Suprapubic skin (tissue), 4 donors: ENCODE results near the gene SCAMP3. TPM values are rescaled to one million over a fixed set of nuclear protein-coding genes. Genes with fewer than 3 reads are reported as not detected.

Experiments used
- DNase-seq, 2 donors: peaks; one replicate each; pipeline ENCODE4 v3.0.0-alpha.2; 2019; ENCODE audit warnings: low spot score in 2 of 2
- H3K27ac ChIP-seq: fragments of 200-600 bp; sonication (generic); one replicate; pipeline ENCODE4 v1.5.1; 2019
- H3K27me3 ChIP-seq: fragments of 200-600 bp; sonication (generic); one replicate; pipeline ENCODE4 v1.5.1; 2019
- H3K36me3 ChIP-seq: fragments of 200-600 bp; sonication (generic); one replicate; pipeline ENCODE4 v1.5.1; 2019
- H3K4me1 ChIP-seq: fragments of 200-600 bp; sonication (generic); one replicate; pipeline ENCODE4 v1.5.1; 2019
- H3K4me3 ChIP-seq: fragments of 200-600 bp; sonication (generic); one replicate; pipeline ENCODE4 v1.5.1; 2019; ENCODE audit warnings: mild to moderate bottlenecking
- H3K9me3 ChIP-seq: fragments of 200-600 bp; sonication (generic); one replicate; pipeline ENCODE4 v1.5.1; 2019
- CTCF ChIP-seq, 2 donors: fragments of 200-600 bp in 1 of 2; fragments of 450-650 bp in 1 of 2; sonication (generic) in 1 of 2; IDR thresholded peaks; one replicate each; pipeline ENCODE4 v1.5.1; 2016 to 2019; ENCODE audit warnings: antibody characterized with exemption in 2 of 2, mild to moderate bottlenecking in 1 of 2, moderate library complexity in 1 of 2
- EP300 ChIP-seq: sonication (generic); formaldehyde crosslinking; IDR thresholded peaks from one replicate; pipeline ENCODE4 v1.6.1; 2017; ENCODE audit warnings: antibody characterized with exemption
- POLR2A ChIP-seq, 2 donors: fragments of 450-650 bp; IDR thresholded peaks; one replicate each; pipeline ENCODE4 v1.6.1; 2017; ENCODE audit warnings: antibody characterized with exemption in 2 of 2, mild to moderate bottlenecking in 2 of 2, moderate library complexity in 2 of 2
- POLR2AphosphoS5 ChIP-seq, 3 donors: sonication (generic); formaldehyde crosslinking; IDR thresholded peaks; one replicate each; pipeline ENCODE4 v1.6.1; 2017; ENCODE audit warnings: antibody characterized with exemption in 3 of 3
- WGBS: methylation state at CpG from one replicate; pipeline ENCODE4 v1.1.5; 2018; 5-methylcytosine and 5-hydroxymethylcytosine counted together
- total RNA-seq, 4 donors: library from RNA; depleted of rRNA; stranded (reverse); fragments of >200 nt; gene quantifications; one replicate each; pipeline ENCODE4 v1.1.0, GENCODE V29; 2016

SCAMP3 gene
- total RNA-seq, 4 donors from 2014 or later: 45.1 to 73.3 (median 67.6) TPM

- Histone ChIP-seq H3K27ac (peak overlapping the region; percentile 81), H3K27me3 (no peaks in the 10 kb centered on the region), H3K4me3 (peak overlapping the region; percentile 64), H3K36me3 (peaks cover 12% of the 10 kb centered on the region), H3K9me3 (no peaks in the 10 kb centered on the region), H3K4me1 (peaks cover 38% of the 10 kb centered on the region)
- no peak for DNase-seq
- WGBS: 66% methylated on average over 8 of the region's 8 CpGs
- TF ChIP-seq CTCF (IDR thresholded peaks at IDR 0.05) (no peak), POLR2A (IDR thresholded peaks at IDR 0.05) (no peak), POLR2AphosphoS5 (IDR thresholded peaks at IDR 0.05) (no peak), EP300 (no peak)
Measured at GRCh38 chr1:155245163-155245524, 17.0 kb downstream of the SCAMP3 start.

- WGBS: under 1% methylated on average over 53 of the region's 53 CpGs
- peaks cover 40% of the 10 kb centered on the region for H3K4me1 ChIP-seq
Measured at GRCh38 chr1:155244368-155245162, 17.6 kb downstream of the SCAMP3 start.

GRCh38 chr1:155242805-155243358 is 19.3 kb downstream of the SCAMP3 start:
- Histone ChIP-seq H3K27ac (no peak overlapping the region), H3K4me3 (peak overlapping the region; percentile 64), H3K36me3 (peaks cover 10% of the 10 kb centered on the region), H3K27me3 (no peaks in the 10 kb centered on the region), H3K4me1 (peaks cover 46% of the 10 kb centered on the region), H3K9me3 (no peaks in the 10 kb centered on the region)
- WGBS: 73% methylated on average over 3 of the region's 3 CpGs
- DNase-seq: no peak
- no peak for TF ChIP-seq EP300
- TF ChIP-seq CTCF (IDR thresholded peaks at IDR 0.05): no peak
- no peak for TF ChIP-seq POLR2AphosphoS5 (IDR thresholded peaks at IDR 0.05)
- no peak for TF ChIP-seq POLR2A (IDR thresholded peaks at IDR 0.05)

More at GRCh38 chr1:155244368-155245162, 17.6 kb downstream of the SCAMP3 start:
- TF ChIP-seq POLR2A (IDR thresholded peaks at IDR 0.05) (peak; percentile 78 to 87), EP300 (no peak), CTCF (IDR thresholded peaks at IDR 0.05) (peak in 1 of 2 donors; percentile 93), POLR2AphosphoS5 (IDR thresholded peaks at IDR 0.05) (peak; percentile 75 to 99 (median 94))
- peak overlapping the region; percentile 81 for H3K27ac ChIP-seq
- DNase-seq: peak; percentile 98 to 99
- peak overlapping the region; percentile 64 for H3K4me3 ChIP-seq
- peaks cover 12% of the 10 kb centered on the region for H3K36me3 ChIP-seq
- H3K27me3 ChIP-seq: no peaks in the 10 kb centered on the region
- H3K9me3 ChIP-seq: no peaks in the 10 kb centered on the region

- DNase-seq: no peak
- Histone ChIP-seq H3K27ac (no peak overlapping the region), H3K4me3 (no peak overlapping the region), H3K27me3 (no peaks in the 10 kb centered on the region), H3K36me3 (peaks cover 13% of the 10 kb centered on the region), H3K9me3 (no peaks in the 10 kb centered on the region), H3K4me1 (peaks cover 46% of the 10 kb centered on the region)
- TF ChIP-seq POLR2AphosphoS5 (IDR thresholded peaks at IDR 0.05) (no peak), CTCF (IDR thresholded peaks at IDR 0.05) (no peak), EP300 (no peak), POLR2A (IDR thresholded peaks at IDR 0.05) (no peak)
- WGBS: 49% methylated on average over 4 of the region's 4 CpGs
Measured at GRCh38 chr1:155241841-155242264, 20.3 kb downstream of the SCAMP3 start.

GRCh38 chr1:155241069-155241679 is 21.0 kb downstream of the SCAMP3 start:
- WGBS: 14% methylated on average over 4 of the region's 4 CpGs

More at GRCh38 chr1:155241069-155241679, 21.0 kb downstream of the SCAMP3 start:
- TF ChIP-seq POLR2AphosphoS5 (IDR thresholded peaks at IDR 0.05) (peak; percentile 65 to 85 (median 72)), EP300 (no peak), POLR2A (IDR thresholded peaks at IDR 0.05) (no peak)
- DNase-seq: peak; percentile 83 to 90
- Histone ChIP-seq H3K4me3 (peak overlapping the region; percentile 42), H3K9me3 (no peaks in the 10 kb centered on the region), H3K4me1 (peaks cover 46% of the 10 kb centered on the region), H3K36me3 (peaks cover 20% of the 10 kb centered on the region), H3K27ac (no peak overlapping the region), H3K27me3 (no peaks in the 10 kb centered on the region)
